ENCODE measurements around the gene NT5M. TPM values are rescaled to one million over a fixed set of nuclear protein-coding genes. Genes with fewer than 3 reads are reported as not detected.
"Not testable (repeated sequence)": the region's sequence is repeated elsewhere in the genome, so short reads cannot be mapped to it uniquely, and the experiment has no call there.

Gene NT5M
- 0.41 and 2.0 TPM in 2 replicates for total RNA-seq (2014; rRNA removed; shearing (Covaris generic))

DNA sequence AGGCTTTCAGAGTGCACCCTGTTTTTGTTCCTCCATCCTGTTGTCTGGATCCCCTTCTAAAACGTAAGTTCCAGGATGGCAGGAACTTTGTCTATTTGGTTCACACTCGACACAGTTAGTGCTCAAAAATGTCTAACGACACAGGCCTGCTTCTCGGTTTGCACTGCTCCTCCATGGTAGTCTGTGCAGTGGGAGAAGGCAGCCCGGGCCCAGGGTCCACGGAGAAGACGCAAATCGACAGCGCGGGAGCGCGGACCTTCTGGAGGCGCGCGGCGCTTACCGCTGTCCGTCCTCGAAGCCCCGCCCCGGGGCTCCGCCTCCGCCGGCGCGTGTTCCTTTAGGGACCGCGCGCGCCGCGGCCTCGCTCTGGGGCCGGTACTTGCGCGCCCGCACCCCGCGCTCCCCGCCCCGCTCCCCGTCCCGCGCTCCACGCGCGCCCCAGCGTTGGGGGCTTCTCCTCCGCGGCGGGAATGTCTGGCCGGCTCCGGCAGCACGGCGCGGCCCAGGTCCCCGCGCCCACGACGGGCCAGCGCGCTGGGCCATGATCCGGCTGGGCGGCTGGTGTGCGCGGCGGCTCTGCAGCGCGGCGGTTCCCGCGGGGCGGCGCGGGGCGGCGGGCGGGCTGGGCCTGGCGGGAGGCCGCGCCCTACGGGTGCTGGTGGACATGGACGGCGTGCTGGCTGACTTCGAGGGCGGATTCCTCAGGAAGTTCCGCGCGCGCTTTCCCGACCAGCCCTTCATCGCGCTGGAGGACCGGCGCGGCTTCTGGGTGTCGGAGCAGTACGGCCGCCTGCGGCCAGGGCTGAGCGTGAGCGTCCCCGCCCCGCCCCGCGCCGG is at the start of gene NT5M:
Gene NT5M (plus strand): TSS at position 364 of the 837 bp plus-strand sequence. CDS start 178 bp downstream, at position 542.
- peak; percentile 36 for DNase-seq (ENCODE audit: low spot score)

- DNase-seq (ENCODE audit: low spot score): no peak
These were observed 49.8 kb upstream of the NT5M start for GRCh38 chr17:17253406-17253805.

- DNase-seq (ENCODE audit: low spot score): no peak
These were observed 49.1 kb upstream of the NT5M start for GRCh38 chr17:17254036-17254435.

- not testable (repeated sequence) for DNase-seq (ENCODE audit: low spot score)
These were observed 47.5 kb upstream of the NT5M start for GRCh38 chr17:17255689-17256088.

GRCh38 chr17:17256316-17256715 is 46.9 kb upstream of the NT5M start:
- DNase-seq (ENCODE audit: low spot score): no peak

GRCh38 chr17:17258011-17258410 is 45.2 kb upstream of the NT5M start:
- no peak for DNase-seq (ENCODE audit: low spot score)

- no peak for DNase-seq (ENCODE audit: low spot score)
These were observed 44.2 kb upstream of the NT5M start for GRCh38 chr17:17258998-17259397.

DNA sequence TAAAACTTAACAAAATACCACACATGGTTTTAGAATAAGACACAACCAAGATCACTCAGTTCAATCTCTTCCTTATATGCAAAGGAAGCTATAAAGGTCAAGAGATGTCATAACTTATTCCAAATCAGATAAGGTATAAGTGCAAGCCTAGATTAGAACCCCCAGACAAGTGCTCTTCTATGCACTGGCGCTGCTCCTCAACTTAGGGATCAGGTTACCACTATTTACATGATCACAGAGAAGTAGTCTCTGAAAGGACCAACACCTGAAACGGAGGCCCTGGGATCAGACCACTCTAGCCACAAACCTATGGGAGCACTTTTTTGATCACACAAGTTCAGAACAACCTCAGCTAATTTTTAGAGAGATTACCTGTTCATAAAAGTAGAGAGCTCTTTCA is 38.7 kb upstream of the NT5M start:
- DNase-seq (ENCODE audit: low spot score): no peak

GRCh38 chr17:17269926-17270773 is 33.0 kb upstream of the NT5M start:
- DNase-seq (ENCODE audit: low spot score): no peak

DNA sequence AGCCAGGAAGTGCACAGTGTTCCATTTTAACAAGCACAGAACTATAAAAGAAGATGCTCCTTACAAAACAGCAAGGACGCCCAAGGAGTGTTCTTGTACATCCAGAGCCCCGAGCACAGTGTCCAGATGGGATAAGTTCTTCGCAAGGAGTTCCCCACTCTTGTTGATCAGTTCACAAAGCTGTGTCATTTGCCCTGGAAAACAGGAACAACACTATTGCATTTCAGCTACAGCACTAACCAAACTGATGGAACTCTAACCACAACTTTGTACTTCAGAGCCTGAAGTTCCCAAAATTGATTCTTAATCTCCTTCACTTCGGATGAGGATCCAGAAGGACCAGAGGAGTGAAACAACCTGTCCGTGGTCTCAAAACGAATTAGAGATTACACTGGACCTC is 27.2 kb upstream of the NT5M start:
- no peak for DNase-seq (ENCODE audit: low spot score)

DNA sequence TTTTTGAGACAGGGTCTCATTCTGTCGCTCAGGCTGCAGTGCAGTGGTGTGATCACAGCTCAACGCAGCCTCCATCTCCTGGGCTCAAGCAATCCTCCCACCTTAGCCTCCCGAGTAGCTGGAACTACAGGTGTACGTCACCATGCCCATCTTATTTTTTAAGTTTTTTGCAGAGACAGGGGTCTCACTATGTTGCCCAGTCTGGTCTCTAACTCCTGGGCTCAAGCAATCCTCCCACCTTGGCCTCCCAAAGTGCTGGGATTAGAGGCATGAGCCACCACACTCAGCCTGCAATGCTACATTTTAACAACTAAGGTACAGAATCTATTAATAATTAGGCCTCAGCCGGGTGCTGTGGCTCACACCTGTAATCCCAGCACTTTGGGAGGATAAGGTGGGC is 25.7 kb upstream of the NT5M start:
- DNase-seq (ENCODE audit: low spot score): not testable (repeated sequence)

DNA sequence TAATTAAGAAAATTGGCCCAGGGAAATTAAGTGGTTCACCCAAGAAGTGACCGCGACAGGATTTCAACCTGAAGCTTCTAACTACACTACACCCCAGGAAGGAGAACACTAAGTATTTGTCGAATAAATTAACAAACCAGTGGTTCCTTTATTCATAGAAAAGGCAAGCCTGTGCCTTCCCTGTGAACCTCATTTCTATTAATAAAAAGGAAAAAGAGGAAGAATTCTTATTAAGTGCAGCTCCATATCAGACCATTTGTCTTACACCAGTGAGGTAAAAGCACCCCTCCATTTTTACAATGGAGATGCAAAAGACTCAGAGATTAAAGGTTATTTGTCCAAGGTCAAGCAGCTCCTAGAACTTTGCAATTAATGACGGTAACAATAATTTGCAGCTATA is 23.9 kb upstream of the NT5M start:
- DNase-seq (ENCODE audit: low spot score): no peak

DNA sequence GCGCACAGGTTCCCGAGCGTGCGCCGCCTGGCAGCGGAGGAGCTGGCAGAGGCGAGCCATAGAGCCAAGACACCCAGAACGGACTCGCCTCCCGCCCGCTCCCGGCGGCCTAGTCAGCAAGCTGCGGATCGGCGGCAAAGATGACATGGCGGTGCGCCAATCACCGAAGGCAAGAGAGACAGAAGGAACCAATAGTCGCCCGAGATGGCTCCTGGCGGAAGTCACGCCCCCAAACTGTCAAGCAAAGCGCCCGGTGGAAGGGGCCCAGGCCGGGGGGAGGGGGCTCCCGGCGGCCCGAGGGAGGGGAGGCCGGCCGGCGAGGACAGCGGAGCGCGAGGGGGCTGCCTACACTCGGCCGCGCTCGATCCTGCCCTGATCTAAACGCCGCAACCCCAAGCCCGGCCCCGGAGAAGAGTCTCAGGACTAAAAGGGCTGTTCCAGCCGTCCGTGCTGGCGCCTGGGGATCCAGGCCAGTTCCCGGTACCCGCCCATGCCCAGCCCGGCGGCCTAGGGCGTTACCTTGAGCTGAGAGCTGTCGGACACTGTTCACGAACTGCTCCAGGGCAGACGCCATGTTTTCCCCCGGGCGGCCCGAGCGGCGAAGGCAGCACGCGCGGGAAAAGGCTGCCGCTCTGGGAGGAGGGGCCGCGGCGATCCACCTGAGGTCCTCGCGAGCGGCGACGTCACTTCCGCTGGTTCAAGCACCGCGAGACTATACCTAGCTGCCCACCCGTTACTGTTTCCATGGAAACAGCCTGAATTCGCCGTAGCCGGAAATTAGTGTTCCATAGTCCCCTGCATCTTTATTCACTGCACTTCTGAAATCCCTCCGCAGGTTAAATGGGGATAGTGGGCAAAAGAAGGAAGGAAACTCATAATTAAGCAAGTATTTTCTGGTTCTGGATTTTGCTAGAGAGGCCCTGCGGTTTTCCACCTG is 22.3 kb upstream of the NT5M start, which contains the start of gene COPS3:
Gene COPS3 (minus strand): TSS at position 634 of the 937 bp plus-strand sequence. CDS start 60 bp downstream, at position 574.
- peak; percentile 90 for DNase-seq (ENCODE audit: low spot score)

DNA sequence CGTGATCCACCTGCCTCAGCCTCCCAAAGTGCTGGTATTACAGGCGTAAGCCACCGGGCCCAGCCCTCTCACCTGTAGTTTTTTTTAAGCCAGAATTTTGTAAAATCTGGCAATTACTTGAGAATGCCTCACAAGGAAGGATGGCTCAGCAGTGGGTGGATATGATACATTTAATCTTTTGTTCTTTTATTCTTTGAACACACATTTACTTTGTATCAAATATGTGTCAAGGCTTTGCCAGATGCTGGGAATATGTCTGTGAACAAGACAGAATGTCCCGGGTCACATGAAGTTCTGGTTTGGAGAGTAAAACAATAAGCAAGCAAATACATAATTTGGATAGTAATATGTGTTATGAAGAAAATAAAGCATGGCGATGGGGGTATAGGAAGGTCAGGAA is 17.2 kb upstream of the NT5M start:
- no peak for DNase-seq (ENCODE audit: low spot score)

- DNase-seq (ENCODE audit: low spot score): no peak
These were observed 14.1 kb upstream of the NT5M start for GRCh38 chr17:17289086-17289485.

- DNase-seq (ENCODE audit: low spot score): no peak
These were observed 13.5 kb upstream of the NT5M start for GRCh38 chr17:17289701-17290100.

- no peak for DNase-seq (ENCODE audit: low spot score)
These were observed 8.0 kb upstream of the NT5M start for GRCh38 chr17:17295141-17295540.

DNA sequence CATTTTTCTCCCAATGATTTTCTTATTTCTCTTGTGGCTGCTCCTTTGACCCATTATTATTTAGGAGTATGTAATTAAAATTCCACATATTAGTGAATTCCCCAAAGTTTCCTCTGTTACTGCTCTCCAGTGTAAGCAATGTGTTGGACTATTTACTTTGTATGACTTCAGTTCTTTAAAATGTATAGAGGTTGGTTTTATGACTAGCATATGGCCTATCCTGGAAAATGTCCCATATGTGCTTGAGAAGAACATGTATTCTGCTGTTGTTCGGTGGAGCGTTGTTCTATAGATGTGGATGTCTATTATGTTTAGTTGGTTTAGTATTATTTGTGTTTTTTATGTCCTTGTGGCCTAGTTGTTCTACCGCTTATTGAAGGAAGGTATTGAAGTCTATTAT is 6.0 kb upstream of the NT5M start:
- no peak for DNase-seq (ENCODE audit: low spot score)

- no peak for DNase-seq (ENCODE audit: low spot score)
These were observed 5.1 kb upstream of the NT5M start for GRCh38 chr17:17298108-17298507.

- peak; percentile 27 for DNase-seq (ENCODE audit: low spot score)
These were observed 2.3 kb upstream of the NT5M start for GRCh38 chr17:17300624-17301568.

Measured in HT-29 (cell line).